Lung (tissue), 12 donors: ENCODE measurements around the gene SERINC3. TPM values are rescaled to one million over a fixed set of nuclear protein-coding genes. Genes with fewer than 3 reads are reported as not detected.

Source experiments
- ATAC-seq: fragments of 200-7000 bp; cut with Tn5 transposase; one replicate; pipeline ENCODE4 v1.9.1; 2020; ENCODE audit warnings: moderate number of reproducible peaks; ENCODE audit not compliant: insufficient read depth, low FRiP score
- DNase-seq, 3 donors: peaks; one replicate each; pipeline ENCODE4 v3.0.0-alpha.2; 2013 to 2017
- H3K27ac ChIP-seq, 2 donors: one replicate each; pipeline ENCODE4 v1.5.1; 2013; ENCODE audit warnings: mild to moderate bottlenecking in 2 of 2, moderate library complexity in 2 of 2, control low read depth in 1 of 2, inconsistent platforms in 1 of 2, low read depth in 1 of 2, low read length in 1 of 2
- H3K27me3 ChIP-seq, 3 donors: one replicate each; pipeline ENCODE4 v1.5.1; 2013; ENCODE audit warnings: low read length in 2 of 3; ENCODE audit not compliant: control insufficient read depth in 3 of 3, insufficient read depth in 3 of 3
- H3K36me3 ChIP-seq, 4 donors: one replicate each; pipeline ENCODE4 v1.5.1; 2013; ENCODE audit warnings: low read length in 4 of 4, mild to moderate bottlenecking in 1 of 4, moderate library complexity in 1 of 4; ENCODE audit not compliant: control insufficient read depth in 4 of 4, insufficient read depth in 4 of 4
- H3K4me1 ChIP-seq, 5 donors: one replicate each; pipeline ENCODE4 v1.5.1; 2013; ENCODE audit warnings: low read length in 5 of 5, mild to moderate bottlenecking in 2 of 5, moderate library complexity in 1 of 5; ENCODE audit not compliant: control insufficient read depth in 5 of 5, insufficient read depth in 5 of 5
- H3K4me3 ChIP-seq: one replicate; pipeline ENCODE4 v1.5.1; 2013; ENCODE audit warnings: mild to moderate bottlenecking, control low read depth, moderate library complexity
- H3K9ac ChIP-seq, 2 donors: one replicate each; pipeline ENCODE4 v1.5.1; 2013; ENCODE audit warnings: low read length in 2 of 2, control low read depth in 1 of 2; ENCODE audit not compliant: insufficient read depth in 1 of 2
- H3K9me3 ChIP-seq, 4 donors: one replicate each; pipeline ENCODE4 v1.5.1; 2013; ENCODE audit warnings: low read length in 3 of 4, mild to moderate bottlenecking in 1 of 4, moderate library complexity in 1 of 4; ENCODE audit not compliant: control insufficient read depth in 4 of 4, insufficient read depth in 3 of 4
- CTCF ChIP-seq: IDR thresholded peaks from 2 replicates; pipeline ENCODE4 v1.5.1; 2012; ENCODE audit warnings: mild to moderate bottlenecking; ENCODE audit errors: control extremely low read depth, extremely low read depth
- WGBS, 2 donors: extraction: QIAGEN DNeasy Blood & Tissue Kit; methylation state at CpG; one replicate each; pipeline ENCODE4 v1.1.7; 2013; 5-methylcytosine and 5-hydroxymethylcytosine counted together
- polyA plus RNA-seq, 2 donors: library from polyadenylated mRNA; stranded (reverse); fragments of 200-250 nt; gene quantifications; one replicate each; pipeline ENCODE4 v1.2.1, GENCODE V29; 2013
- total RNA-seq, 2 donors: library from RNA; depleted of rRNA in 1 of 2; stranded (reverse); fragments of >200 nt in 1 of 2; gene quantifications; one replicate each; pipeline ENCODE4 v1.2.1, GENCODE V29; 2014 to 2021
- donor health status: control.
- donor health status: control.
- donor health status: Bipolar disorder and iron deficiency.
- donor health status: healthy.
- donor health status: DM: yes; HTN: yes; CAD: no.

The SERINC3 gene
- total and polyA plus RNA-seq, 4 donors: 36.7 to 83.9 (median 76.3) TPM

GRCh38 chr20:44465001-44465560, 56.8 kb downstream of the SERINC3 start:
- Histone ChIP-seq H3K9me3 (no peaks in the 10 kb centered on the region), H3K4me3 (no peak overlapping the region), H3K27me3 (no peaks in the 10 kb centered on the region), H3K27ac (no peak overlapping the region), H3K4me1 (peaks cover 0 to 2% (median 0%) of the 10 kb centered on the region in 5 donors), H3K9ac (no peak overlapping the region), H3K36me3 (no peaks in the 10 kb centered on the region)
- TF ChIP-seq CTCF: no peak
- WGBS, 2 donors: 53 to 75% methylated on average over 3 of the region's 3 CpGs
- ATAC-seq (no peak), DNase-seq (peak in 2 of 3 donors; percentile 35 to 47)

- H3K36me3 ChIP-seq: no peaks in the 10 kb centered on the region
- H3K27me3 ChIP-seq: no peaks in the 10 kb centered on the region
- no peak for DNase-seq
- no peak overlapping the region for H3K9ac ChIP-seq
- H3K27ac ChIP-seq: no peak overlapping the region
- no peak overlapping the region for H3K4me3 ChIP-seq
- no peak for TF ChIP-seq CTCF
- no peak for ATAC-seq
- peaks cover 0 to 2% (median 0%) of the 10 kb centered on the region in 5 donors for H3K4me1 ChIP-seq
- H3K9me3 ChIP-seq: no peaks in the 10 kb centered on the region
- WGBS, 2 donors: 84 to 87% methylated on average over 3 of the region's 3 CpGs
Observed at GRCh38 chr20:44464514-44464913, 57.4 kb downstream of the SERINC3 start.

- Histone ChIP-seq H3K9ac (no peak overlapping the region), H3K9me3 (no peaks in the 10 kb centered on the region), H3K36me3 (no peaks in the 10 kb centered on the region), H3K27ac (no peak overlapping the region), H3K4me3 (no peak overlapping the region), H3K4me1 (peaks cover 0 to 2% (median 0%) of the 10 kb centered on the region in 5 donors), H3K27me3 (no peaks in the 10 kb centered on the region)
- WGBS, 2 donors: 77 to 84% methylated on average over 5 of the region's 5 CpGs
- no peak for TF ChIP-seq CTCF
- ATAC-seq (no peak), DNase-seq (no peak)
Observed at GRCh38 chr20:44463466-44463865, 58.4 kb downstream of the SERINC3 start.

- H3K27ac ChIP-seq: no peak overlapping the region
- peaks cover 0 to 5% (median 0%) of the 10 kb centered on the region in 5 donors for H3K4me1 ChIP-seq
- H3K36me3 ChIP-seq: no peaks in the 10 kb centered on the region
- no peaks in the 10 kb centered on the region for H3K27me3 ChIP-seq
- DNase-seq (no peak), ATAC-seq (no peak)
- WGBS, 2 donors: 84 to 90% methylated on average over 5 of the region's 5 CpGs
- H3K9ac ChIP-seq: no peak overlapping the region
- H3K4me3 ChIP-seq: no peak overlapping the region
- no peaks in the 10 kb centered on the region for H3K9me3 ChIP-seq
- TF ChIP-seq CTCF: no peak
Observed at GRCh38 chr20:44461803-44462174, 60.1 kb downstream of the SERINC3 start.
